OCI-LY1 (cell line): ENCODE data around the gene PATJ.

Experiments used
- H2AFZ ChIP-seq: fragments of 200-600 bp; sonication (generic), shearing (Covaris generic); 2 replicates; pipeline ENCODE4 v1.6.0; 2014; ENCODE audit warnings: antibody characterized with exemption, mild to moderate bottlenecking, low read length
- H3F3A ChIP-seq: fragments of 200-600 bp; sonication (generic), shearing (Covaris generic); 2 replicates; pipeline ENCODE4 v1.6.0; 2014; ENCODE audit warnings: mild to moderate bottlenecking, antibody characterized with exemption, low read length, moderate library complexity; ENCODE audit not compliant: insufficient read depth
- H3K27ac ChIP-seq: fragments of 200-600 bp; sonication (generic); 2 replicates; pipeline ENCODE4 v1.5.1; 2014; ENCODE audit warnings: low read length, mixed run types, mild to moderate bottlenecking, low read depth; ENCODE audit not compliant: poor library complexity, severe bottlenecking
- H3K27me3 ChIP-seq: fragments of 200-600 bp; sonication (generic); 2 replicates; pipeline ENCODE4 v1.6.0; 2014; ENCODE audit warnings: antibody characterized with exemption, mild to moderate bottlenecking, low read length, moderate library complexity; ENCODE audit not compliant: insufficient read depth
- H3K36me3 ChIP-seq: fragments of 200-600 bp; sonication (generic); 2 replicates; pipeline ENCODE4 v1.6.1; 2014; ENCODE audit warnings: mild to moderate bottlenecking, antibody characterized with exemption, low read length, moderate library complexity, mixed read lengths; ENCODE audit not compliant: insufficient read depth
- H3K4me1 ChIP-seq: fragments of 200-600 bp; sonication (generic); 2 replicates; pipeline ENCODE4 v1.5.1; 2014; ENCODE audit warnings: mild to moderate bottlenecking, low read length, moderate library complexity; ENCODE audit not compliant: insufficient read depth, severe bottlenecking
- H3K4me2 ChIP-seq: fragments of 200-600 bp; sonication (generic), shearing (Covaris generic); 2 replicates; pipeline ENCODE4 v1.6.1; 2014; ENCODE audit warnings: low read length
- H3K4me3 ChIP-seq: fragments of 200-600 bp; sonication (generic); 2 replicates; pipeline ENCODE4 v1.5.1; 2014; ENCODE audit warnings: low read length, low read depth, mild to moderate bottlenecking, mixed read lengths; ENCODE audit not compliant: poor library complexity, severe bottlenecking
- H3K79me2 ChIP-seq: fragments of 200-600 bp; shearing (Covaris generic); 2 replicates; pipeline ENCODE4 v1.6.1; 2016; ENCODE audit warnings: mixed run types, low read length, mixed read lengths; ENCODE audit not compliant: insufficient read depth
- H3K9ac ChIP-seq: fragments of 200-600 bp; sonication (generic), shearing (Covaris generic); 2 replicates; pipeline ENCODE4 v1.6.1; 2014; ENCODE audit warnings: mild to moderate bottlenecking, low read length, mixed read lengths
- H3K9me2 ChIP-seq: fragments of 200-600 bp; sonication (generic), shearing (Covaris generic); 2 replicates; pipeline ENCODE4 v1.6.1; 2014; ENCODE audit warnings: low read depth, mild to moderate bottlenecking, low read length, mixed read lengths
- H3K9me3 ChIP-seq: fragments of 200-600 bp; shearing (Covaris generic); 2 replicates; pipeline ENCODE4 v1.6.1; 2014; ENCODE audit warnings: low read length, mixed read lengths
- H4K20me1 ChIP-seq: fragments of 200-600 bp; sonication (generic), shearing (Covaris generic); 2 replicates; pipeline ENCODE4 v1.6.0; 2016; ENCODE audit warnings: mild to moderate bottlenecking, low read length; ENCODE audit not compliant: insufficient read depth
- CTCF ChIP-seq: fragments of 200-600 bp; sonication (generic), shearing (Covaris generic); IDR thresholded peaks from 2 replicates; pipeline ENCODE4 v1.5.1; 2017; ENCODE audit warnings: mild to moderate bottlenecking, antibody characterized with exemption, low read length, moderate library complexity, mixed read lengths
- EZH2 ChIP-seq: fragments of 200-600 bp; sonication (generic), shearing (Covaris generic); IDR thresholded peaks from 2 replicates; pipeline ENCODE4 v1.8.0; 2017; ENCODE audit warnings: borderline replicate concordance, mixed run types, mild to moderate bottlenecking, antibody characterized with exemption, low read length, moderate library complexity, mixed read lengths

Gene PATJ

DNA sequence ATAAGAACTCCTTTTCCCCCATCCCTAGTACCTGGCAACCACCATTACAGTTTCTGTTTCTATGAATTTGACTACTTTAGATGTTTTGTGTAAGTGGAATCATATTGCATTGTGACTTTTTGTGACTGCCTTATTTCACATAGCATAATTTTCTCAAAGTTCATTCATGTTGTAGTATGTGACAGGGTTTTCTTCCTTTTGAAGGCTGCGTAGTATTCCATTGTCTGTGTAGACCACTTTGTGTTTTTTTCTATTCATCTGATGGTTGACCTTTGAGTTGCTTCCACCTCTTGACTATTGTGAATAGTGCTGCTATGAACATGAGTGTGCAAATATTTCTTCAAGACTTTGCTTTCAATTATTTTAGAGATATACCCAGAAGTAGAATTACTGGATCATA, 226.6 kb downstream of the PATJ start:
- no peaks in the 10 kb centered on the region for H3K4me1 ChIP-seq
- H3F3A ChIP-seq: no peaks in the 10 kb centered on the region
- no peaks in the 10 kb centered on the region for H3K36me3 ChIP-seq
- H3K9ac ChIP-seq: no peak overlapping the region
- no peak overlapping the region for H2AFZ ChIP-seq
- H3K4me3 ChIP-seq: no peak overlapping the region
- H3K4me2 ChIP-seq: no peak overlapping the region
- no peak overlapping the region for H3K27ac ChIP-seq
- no peaks in the 10 kb centered on the region for H3K9me3 ChIP-seq
- no peaks in the 10 kb centered on the region for H3K9me2 ChIP-seq
- TF ChIP-seq CTCF: no peak
- no peaks in the 10 kb centered on the region for H3K27me3 ChIP-seq
- no peaks in the 10 kb centered on the region for H4K20me1 ChIP-seq
- no peaks in the 10 kb centered on the region for H3K79me2 ChIP-seq

DNA sequence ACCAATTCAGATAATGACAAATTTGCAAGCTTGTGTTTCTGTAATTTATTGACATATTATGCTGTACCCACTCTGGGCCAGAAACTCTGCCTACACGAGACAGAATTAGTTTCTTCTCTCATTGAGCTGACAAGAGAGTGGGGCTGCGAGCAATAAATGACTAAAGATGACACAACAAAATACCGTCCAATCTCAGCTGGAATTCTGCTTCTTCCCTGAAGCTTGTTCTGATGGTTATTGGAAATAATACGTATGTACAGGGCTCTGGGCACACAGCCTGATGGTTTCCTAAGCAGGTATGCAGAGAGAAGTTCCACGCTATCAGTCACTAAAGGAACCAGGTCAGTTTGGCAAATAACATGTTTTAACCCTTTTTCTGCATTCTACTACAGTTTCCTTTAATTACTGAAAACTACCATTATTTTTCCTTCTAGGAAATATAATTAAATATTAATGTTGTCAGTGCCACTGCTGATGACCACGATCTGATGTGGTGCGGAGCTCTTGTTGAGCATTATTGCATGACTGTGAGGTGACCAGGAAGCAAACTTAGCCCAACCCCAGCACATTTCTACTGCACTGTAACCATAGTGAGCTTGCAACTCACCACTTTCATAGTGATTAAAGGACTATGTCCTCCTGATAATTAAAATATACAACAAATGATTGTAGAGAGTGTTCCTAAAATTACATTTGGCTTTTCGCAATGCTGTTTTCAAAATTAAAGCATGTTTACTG, 231.0 kb downstream of the PATJ start:
- Histone ChIP-seq H3K4me3 (no peak overlapping the region), H3K4me2 (no peak overlapping the region), H3K36me3 (no peaks in the 10 kb centered on the region), H3K79me2 (no peaks in the 10 kb centered on the region), H3K9ac (no peak overlapping the region), H3K9me3 (no peaks in the 10 kb centered on the region), H3K27ac (no peak overlapping the region), H4K20me1 (no peaks in the 10 kb centered on the region), H2AFZ (no peak overlapping the region), H3F3A (no peaks in the 10 kb centered on the region), H3K9me2 (no peaks in the 10 kb centered on the region), H3K27me3 (no peaks in the 10 kb centered on the region), H3K4me1 (no peaks in the 10 kb centered on the region)
- TF ChIP-seq CTCF: no peak
- no peak for TF ChIP-seq EZH2

DNA sequence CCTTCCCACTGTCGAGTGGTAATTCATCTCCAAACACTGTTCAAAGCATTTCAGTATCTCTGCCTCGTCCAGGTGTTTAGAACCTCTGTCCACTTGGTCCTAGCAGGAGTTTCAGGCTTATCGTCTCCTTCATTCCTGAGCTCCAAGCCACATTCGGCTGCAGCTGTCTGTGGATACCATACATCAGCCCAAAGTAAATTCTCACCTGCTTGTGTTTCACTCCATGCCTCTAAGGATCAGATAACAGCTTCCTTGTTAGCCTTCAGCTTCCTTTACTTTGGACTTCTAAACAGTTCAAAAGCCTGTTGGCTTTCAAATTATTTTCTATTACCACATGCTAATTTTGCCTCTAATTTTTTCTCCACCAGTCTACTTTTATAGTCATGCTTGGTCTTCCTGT, 233.4 kb downstream of the PATJ start:
- H3K9me3 ChIP-seq: no peaks in the 10 kb centered on the region
- H3K9ac ChIP-seq: no peak overlapping the region
- H3K4me3 ChIP-seq: no peak overlapping the region
- H3K4me2 ChIP-seq: no peak overlapping the region
- H4K20me1 ChIP-seq: no peaks in the 10 kb centered on the region
- H3K27ac ChIP-seq: no peak overlapping the region
- no peaks in the 10 kb centered on the region for H3K4me1 ChIP-seq
- H2AFZ ChIP-seq: no peak overlapping the region
- H3F3A ChIP-seq: no peaks in the 10 kb centered on the region
- TF ChIP-seq EZH2: no peak
- no peak for TF ChIP-seq CTCF
- no peaks in the 10 kb centered on the region for H3K9me2 ChIP-seq
- no peaks in the 10 kb centered on the region for H3K36me3 ChIP-seq
- no peaks in the 10 kb centered on the region for H3K27me3 ChIP-seq
- H3K79me2 ChIP-seq: no peaks in the 10 kb centered on the region
